H9 (cell line): ENCODE measurements around the gene HDAC7. TPM values are rescaled to one million over a fixed set of nuclear protein-coding genes. Genes with fewer than 3 reads are reported as not detected.

Experiments used
- DNase-seq: peaks from one replicate; pipeline ENCODE4 v3.0.0-alpha.2; 2017
- H2AFZ ChIP-seq: one replicate; pipeline ENCODE4 v1.6.1; 2013; ENCODE audit warnings: mild to moderate bottlenecking, low read length, control low read depth, moderate library complexity
- H2AK5ac ChIP-seq: 2 replicates; pipeline ENCODE4 v1.6.1; 2013; ENCODE audit warnings: low read length, control low read depth, mixed read lengths; ENCODE audit not compliant: insufficient read length
- H2BK120ac ChIP-seq: one replicate; pipeline ENCODE4 v1.6.1; 2013; ENCODE audit warnings: low read depth, mild to moderate bottlenecking, low read length, control low read depth, inconsistent platforms; ENCODE audit not compliant: poor library complexity, severe bottlenecking
- H2BK12ac ChIP-seq: 2 replicates; pipeline ENCODE4 v1.6.1; 2013; ENCODE audit warnings: low read length, control low read depth, mixed read lengths, low read depth; ENCODE audit not compliant: insufficient read length
- H2BK15ac ChIP-seq: 2 replicates; pipeline ENCODE4 v1.6.1; 2013; ENCODE audit warnings: low read depth, low read length, control low read depth
- H2BK20ac ChIP-seq: one replicate; pipeline ENCODE4 v1.6.1; 2013; ENCODE audit warnings: low read depth, mild to moderate bottlenecking, low read length, control low read depth, inconsistent platforms; ENCODE audit not compliant: poor library complexity, severe bottlenecking
- H2BK5ac ChIP-seq: 2 replicates; pipeline ENCODE4 v1.6.1; 2013; ENCODE audit warnings: low read length, control low read depth, mixed read lengths; ENCODE audit not compliant: insufficient read length
- H3K14ac ChIP-seq: 2 replicates; pipeline ENCODE4 v1.6.1; 2013; ENCODE audit warnings: low read length, control low read depth; ENCODE audit not compliant: insufficient read depth
- H3K18ac ChIP-seq: 2 replicates; pipeline ENCODE4 v1.6.1; 2013; ENCODE audit warnings: low read depth, mild to moderate bottlenecking, mixed read lengths, low read length, control low read depth; ENCODE audit not compliant: insufficient read length
- H3K23ac ChIP-seq: 2 replicates; pipeline ENCODE4 v1.6.1; 2013; ENCODE audit warnings: low read length, control low read depth, mixed read lengths, low read depth; ENCODE audit not compliant: insufficient read length
- H3K23me2 ChIP-seq: 2 replicates; pipeline ENCODE4 v1.6.1; 2013; ENCODE audit warnings: low read depth, mild to moderate bottlenecking, mixed read lengths, low read length, control low read depth; ENCODE audit not compliant: insufficient read length, poor library complexity, severe bottlenecking
- H3K27ac ChIP-seq: 2 replicates; pipeline ENCODE4 v1.5.1; 2013; ENCODE audit warnings: low read length, control low read depth, mixed read lengths, low read depth; ENCODE audit not compliant: insufficient read length
- H3K27me3 ChIP-seq: 2 replicates; pipeline ENCODE4 v1.6.1; 2013; ENCODE audit warnings: low read length, control low read depth, inconsistent platforms; ENCODE audit not compliant: insufficient read depth
- H3K4ac ChIP-seq: 2 replicates; pipeline ENCODE4 v1.6.1; 2013; ENCODE audit warnings: low read depth, mild to moderate bottlenecking, control low read depth, inconsistent platforms, low read length, moderate library complexity
- H3K4me1 ChIP-seq: 2 replicates; pipeline ENCODE4 v1.6.1; 2013; ENCODE audit warnings: low read length, control low read depth, inconsistent platforms; ENCODE audit not compliant: insufficient read depth
- H3K4me2 ChIP-seq: 2 replicates; pipeline ENCODE4 v1.6.1; 2013; ENCODE audit warnings: low read length, control low read depth, mixed read lengths; ENCODE audit not compliant: insufficient read length, insufficient read depth
- H3K56ac ChIP-seq: 2 replicates; pipeline ENCODE4 v1.6.1; 2013; ENCODE audit warnings: low read depth, mild to moderate bottlenecking, mixed read lengths, low read length, control low read depth; ENCODE audit not compliant: insufficient read length
- H3K79me1 ChIP-seq: 2 replicates; pipeline ENCODE4 v1.6.1; 2013; ENCODE audit warnings: low read depth, mild to moderate bottlenecking, moderate library complexity, low read length, control low read depth, inconsistent platforms; ENCODE audit not compliant: insufficient read depth, poor library complexity, severe bottlenecking
- H3K79me2 ChIP-seq: 2 replicates; pipeline ENCODE4 v1.6.1; 2013; ENCODE audit warnings: low read length, control low read depth, inconsistent platforms; ENCODE audit not compliant: insufficient read depth
- H3K9ac ChIP-seq: 2 replicates; pipeline ENCODE4 v1.6.1; 2013; ENCODE audit warnings: low read length, control low read depth, mixed read lengths; ENCODE audit not compliant: insufficient read length; ENCODE audit errors: extremely low read depth
- H3K9me3 ChIP-seq: one replicate; pipeline ENCODE4 v1.6.1; 2013; ENCODE audit warnings: low read depth, low read length, inconsistent platforms; ENCODE audit not compliant: control insufficient read depth
- H3T11ph ChIP-seq: one replicate; pipeline ENCODE4 v1.6.1; 2013; ENCODE audit warnings: mild to moderate bottlenecking, low read length, control low read depth, inconsistent platforms
- H4K20me1 ChIP-seq: one replicate; pipeline ENCODE4 v1.6.1; 2013; ENCODE audit not compliant: control insufficient read depth, insufficient read length, insufficient read depth
- H4K5ac ChIP-seq: 2 replicates; pipeline ENCODE4 v1.6.1; 2013; ENCODE audit warnings: low read depth, mild to moderate bottlenecking, mixed read lengths, low read length, control low read depth; ENCODE audit not compliant: insufficient read length
- H4K8ac ChIP-seq: replicated peaks from 2 replicates; pipeline ENCODE4 v1.6.1; 2013; ENCODE audit warnings: low read length, control low read depth, mixed read lengths, low read depth; ENCODE audit not compliant: insufficient read length
- H4K91ac ChIP-seq: 2 replicates; pipeline ENCODE4 v1.6.1; 2013; ENCODE audit warnings: low read depth, mild to moderate bottlenecking, moderate library complexity, mixed read lengths, low read length, control low read depth; ENCODE audit not compliant: insufficient read length
- H3K27ac Mint-ChIP-seq, 3 experiments: 2 replicates in 2 of 3; 3 replicates in 1 of 3; pipeline ENCODE4 v1.8.0; 2020 to 2021; ENCODE audit warnings: mixed read lengths in 3 of 3, mild to moderate bottlenecking in 1 of 3, moderate library complexity in 1 of 3
- H3K27me3 Mint-ChIP-seq: 2 replicates; pipeline ENCODE4 v1.8.0; 2021; ENCODE audit warnings: low read depth, mild to moderate bottlenecking, moderate library complexity, mixed read lengths
- H3K36me3 Mint-ChIP-seq, 3 experiments: 2 replicates in 2 of 3; 3 replicates in 1 of 3; pipeline ENCODE4 v1.8.0; 2020 to 2021; ENCODE audit warnings: low read depth in 3 of 3, mixed read lengths in 3 of 3; ENCODE audit not compliant: insufficient read depth in 1 of 3
- H3K4me1 Mint-ChIP-seq, 2 experiments: 2 replicates each; pipeline ENCODE4 v1.8.0; 2020; ENCODE audit warnings: mixed read lengths in 2 of 2
- H3K4me3 Mint-ChIP-seq, 2 experiments: 2 replicates in 1 of 2; 3 replicates in 1 of 2; pipeline ENCODE4 v1.8.0; 2020 to 2021; ENCODE audit warnings: mild to moderate bottlenecking in 2 of 2, mixed read lengths in 2 of 2, moderate library complexity in 1 of 2
- H3K9me3 Mint-ChIP-seq, 2 experiments: 2 replicates in 1 of 2; 3 replicates in 1 of 2; pipeline ENCODE4 v1.8.0; 2020; ENCODE audit warnings: mild to moderate bottlenecking in 2 of 2, mixed read lengths in 2 of 2, moderate library complexity in 1 of 2
- CTCF ChIP-seq: fragments of 200-600 bp; sonication (generic); conservative IDR thresholded peaks from 3 replicates; pipeline ENCODE4 v1.8.0; 2021; ENCODE audit warnings: antibody characterized with exemption, mild to moderate bottlenecking
- WGBS: extraction: QIAGEN DNeasy Blood & Tissue Kit; methylation state at CpG from one replicate; pipeline ENCODE4 v1.1.7; 2013; ENCODE audit warnings: missing lambda C conversion rate, low lambda C conversion rate, mixed read lengths; ENCODE audit not compliant: insufficient read length; ENCODE audit errors: extremely low coverage; 5-methylcytosine and 5-hydroxymethylcytosine counted together
- total RNA-seq: library from RNA; stranded (reverse); gene quantifications from 2 replicates; pipeline ENCODE4 v1.2.1, GENCODE V29; 2021

Gene HDAC7
- total RNA-seq, 1 experiment from 2014 or later, result 72.1 TPM

GRCh38 chr12:47823422-47824086 lies 3.9 kb upstream of the HDAC7 start:
- no peaks in the 10 kb centered on the region for H4K20me1 ChIP-seq
- no peak overlapping the region for H3T11ph ChIP-seq
- H2BK120ac ChIP-seq, result no peak overlapping the region
- no peak for TF ChIP-seq CTCF
- no peak overlapping the region for H3K14ac ChIP-seq
- H3K18ac ChIP-seq, result no peak overlapping the region
- H4K8ac ChIP-seq, result no peak overlapping the region
- H3K79me1 ChIP-seq, result no peaks in the 10 kb centered on the region
- H4K91ac ChIP-seq, result no peak overlapping the region
- H2AFZ ChIP-seq, result no peak overlapping the region
- H3K9me3 ChIP-seq, result no peaks in the 10 kb centered on the region
- H2BK15ac ChIP-seq, result no peak overlapping the region
- WGBS, result 100% methylated on average over 1 of the region's 5 CpGs
- DNase-seq, result no peak
- H3K4me1 ChIP-seq, result peaks cover 12% of the 10 kb centered on the region; the same call in 1 of the 2 replicates
- Mint-ChIP-seq H3K4me3 (no peak overlapping the region), H3K27me3 (peaks cover 12% of the 10 kb centered on the region), H3K27ac (no peak overlapping the region), H3K4me1 (peaks cover 41 to 47% of the 10 kb centered on the region in 2 experiments), H3K9me3 (no peaks in the 10 kb centered on the region), H3K36me3 (no peaks in the 10 kb centered on the region)
- H3K27me3 ChIP-seq, result no peaks in the 10 kb centered on the region
- H3K4me2 ChIP-seq, result no peak overlapping the region
- H2BK20ac ChIP-seq, result no peak overlapping the region
- no peak overlapping the region for H4K5ac ChIP-seq
- H3K9ac ChIP-seq, result no peak overlapping the region
- no peak overlapping the region for H3K23ac ChIP-seq
- no peak overlapping the region for H2AK5ac ChIP-seq
- no peak overlapping the region for H2BK12ac ChIP-seq
- no peak overlapping the region for H3K27ac ChIP-seq
- peaks cover 7% of the 10 kb centered on the region for H3K23me2 ChIP-seq
- H3K79me2 ChIP-seq, result peaks cover under 1% of the 10 kb centered on the region; the same call in 1 of the 2 replicates
- no peak overlapping the region for H3K4ac ChIP-seq
- H3K56ac ChIP-seq, result no peak overlapping the region
- no peak overlapping the region for H2BK5ac ChIP-seq
